OCI-LY7 (cell line): ENCODE results near the gene C9orf50. TPM values are rescaled to one million over a fixed set of nuclear protein-coding genes. Genes with fewer than 3 reads are reported as not detected.

Experiments used
- BruUV-seq: library from RNA; stranded (reverse); fragments of 400-500 nt; replicated peaks from 2 replicates; lab custom pipeline; 2021; lab: Mats Ljungman, UMichigan
- CTCF ChIA-PET: fragments of 300-600 bp; sonication (Branson Sonifier 250); formaldehyde crosslinking; loops from one replicate; lab custom pipeline; 2022; ENCODE audit warnings: antibody characterized with exemption; ENCODE audit not compliant: unreplicated experiment; lab: Charles Lee
- POLR2A ChIA-PET: fragments of 300-600 bp; sonication (Branson Sonifier 250); formaldehyde crosslinking; loops from one replicate; lab custom pipeline; 2022; ENCODE audit warnings: antibody characterized with exemption; lab: Charles Lee
- DNase-seq: peaks from one replicate; pipeline ENCODE4 v3.0.0-alpha.2; 2015; ENCODE audit warnings: low spot score
- H2AFZ ChIP-seq: fragments of 200-600 bp; sonication (generic), shearing (Covaris generic); 2 replicates; pipeline ENCODE4 v1.6.1; 2014; ENCODE audit warnings: mild to moderate bottlenecking, antibody characterized with exemption, low read length, moderate library complexity
- H3K27ac ChIP-seq: fragments of 200-600 bp; sonication (generic); 2 replicates; pipeline ENCODE4 v1.5.1; 2014; ENCODE audit warnings: mixed run types, low read depth, mild to moderate bottlenecking, moderate library complexity, low read length, inconsistent platforms; ENCODE audit not compliant: poor library complexity, severe bottlenecking
- H3K36me3 ChIP-seq: fragments of 200-600 bp; sonication (generic); 2 replicates; pipeline ENCODE4 v1.6.1; 2014; ENCODE audit warnings: mild to moderate bottlenecking, antibody characterized with exemption, low read length, moderate library complexity, mixed read lengths; ENCODE audit not compliant: insufficient read depth
- H3K4me1 ChIP-seq: fragments of 200-600 bp; sonication (generic); 2 replicates; pipeline ENCODE4 v1.5.1; 2014; ENCODE audit warnings: mild to moderate bottlenecking, low read length; ENCODE audit not compliant: insufficient read depth, poor library complexity, severe bottlenecking
- H3K4me2 ChIP-seq: fragments of 200-600 bp; sonication (generic); 2 replicates; pipeline ENCODE4 v1.6.1; 2014; ENCODE audit warnings: mild to moderate bottlenecking, low read length
- H3K4me3 ChIP-seq: fragments of 200-600 bp; sonication (generic); 2 replicates; pipeline ENCODE4 v1.5.1; 2014; ENCODE audit warnings: mild to moderate bottlenecking, low read depth, low read length; ENCODE audit not compliant: poor library complexity, severe bottlenecking
- H3K79me2 ChIP-seq: fragments of 200-600 bp; sonication (generic); 2 replicates; pipeline ENCODE4 v1.6.1; 2016; ENCODE audit warnings: low read depth, mild to moderate bottlenecking, low read length, moderate library complexity, mixed read lengths; ENCODE audit not compliant: insufficient read depth
- H3K9me2 ChIP-seq: fragments of 200-600 bp; sonication (generic); 2 replicates; pipeline ENCODE4 v1.6.1; 2016; ENCODE audit warnings: mild to moderate bottlenecking, low read length, mixed read lengths; ENCODE audit not compliant: insufficient read depth
- H3K9me3 ChIP-seq: fragments of 200-600 bp; sonication (generic); 2 replicates; pipeline ENCODE4 v1.6.1; 2014; ENCODE audit warnings: mild to moderate bottlenecking, mixed run types, low read length, mixed read lengths
- H4K20me1 ChIP-seq: fragments of 200-600 bp; sonication (generic); 2 replicates; pipeline ENCODE4 v1.6.1; 2014; ENCODE audit warnings: mild to moderate bottlenecking, antibody characterized with exemption, low read length, moderate library complexity, mixed read lengths; ENCODE audit not compliant: insufficient read depth
- CTCF ChIP-seq: fragments of 200-600 bp; sonication (generic); conservative IDR thresholded peaks from 2 replicates; pipeline ENCODE4 v1.5.1; 2014; ENCODE audit warnings: mild to moderate bottlenecking, antibody characterized with exemption, low read length, moderate library complexity, mixed read lengths
- EZH2phosphoT487 ChIP-seq: fragments of 200-600 bp; sonication (generic); IDR thresholded peaks from 2 replicates; pipeline ENCODE4 v1.6.1; 2018; ENCODE audit warnings: low read depth, borderline replicate concordance, mild to moderate bottlenecking, mixed run types, antibody characterized with exemption, low read length, moderate library complexity, mixed read lengths
- intact Hi-C: fragments of 100-400 bp; cut with micrococcal nuclease; formaldehyde crosslinking; loops from one replicate; pipeline ENCODE4 v1.10.0; 2022; ENCODE audit not compliant: unreplicated experiment
- total RNA-seq, 2 experiments: library from RNA; depleted of rRNA in 1 of 2; stranded (reverse); fragments of >200 nt in 1 of 2; shearing (Covaris generic) in 1 of 2; gene quantifications; 2 replicates each; pipeline ENCODE4 v1.2.3, GENCODE V29; 2014 to 2022

Gene C9orf50
- total RNA-seq, 2 experiments from 2014 or later: not detected

GRCh38 chr9:129640086-129640870 is 19.4 kb upstream of the C9orf50 start:
- ChIA-PET POLR2A (no interaction called here), CTCF (no interaction called here)
- no peaks in the 10 kb centered on the region for H4K20me1 ChIP-seq
- peaks cover 11% of the 10 kb centered on the region for H3K4me1 ChIP-seq
- H2AFZ ChIP-seq: no peak overlapping the region
- H3K9me2 ChIP-seq: no peaks in the 10 kb centered on the region
- no peak for DNase-seq
- H3K79me2 ChIP-seq: peaks cover 12% of the 10 kb centered on the region
- intact Hi-C loops: loop anchor here (5.0 kb wide), 1 partner anchor 97 kb away; no protein-coding TSS in a partner anchor
- no peaks in the 10 kb centered on the region for H3K9me3 ChIP-seq
- peaks cover 40% of the 10 kb centered on the region for H3K36me3 ChIP-seq
- no peak overlapping the region for H3K27ac ChIP-seq
- peak overlapping the region; percentile 97 for H3K4me3 ChIP-seq
- peak overlapping the region; percentile 81 for H3K4me2 ChIP-seq
- no TSS peak for BruUV-seq
- TF ChIP-seq CTCF (no peak), EZH2phosphoT487 (no peak)

- TF ChIP-seq EZH2phosphoT487 (no peak), CTCF (no peak)
- peaks cover 11% of the 10 kb centered on the region for H3K4me1 ChIP-seq
- H3K27ac ChIP-seq: no peak overlapping the region
- BruUV-seq: no TSS peak
- H3K4me2 ChIP-seq: no peak overlapping the region
- H3K4me3 ChIP-seq: no peak overlapping the region
- ChIA-PET POLR2A (no interaction called here), CTCF (no interaction called here)
- peaks cover 12% of the 10 kb centered on the region for H3K79me2 ChIP-seq
- H3K9me2 ChIP-seq: no peaks in the 10 kb centered on the region
- H3K9me3 ChIP-seq: no peaks in the 10 kb centered on the region
- intact Hi-C loops: loop anchor here (5.0 kb wide), 1 partner anchor 98 kb away; no protein-coding TSS in a partner anchor
- H3K36me3 ChIP-seq: peaks cover 45% of the 10 kb centered on the region
- DNase-seq: no peak
- no peaks in the 10 kb centered on the region; the same call in 1 of the 2 replicates for H4K20me1 ChIP-seq
- no peak overlapping the region for H2AFZ ChIP-seq
These were observed 18.8 kb upstream of the C9orf50 start for GRCh38 chr9:129639756-129640085.

GRCh38 chr9:129639034-129639630 is 18.2 kb upstream of the C9orf50 start:
- H2AFZ ChIP-seq: no peak overlapping the region
- CTCF ChIA-PET: no interaction called here
- no peak overlapping the region for H3K27ac ChIP-seq
- H3K4me2 ChIP-seq: no peak overlapping the region
- no TSS peak for BruUV-seq
- H3K9me3 ChIP-seq: no peaks in the 10 kb centered on the region
- peaks cover 11% of the 10 kb centered on the region for H3K4me1 ChIP-seq
- no peak for TF ChIP-seq EZH2phosphoT487
- no peak for TF ChIP-seq CTCF
- no peaks in the 10 kb centered on the region for H3K9me2 ChIP-seq
- POLR2A ChIA-PET: no interaction called here
- H3K4me3 ChIP-seq: no peak overlapping the region
- H3K79me2 ChIP-seq: peaks cover 12% of the 10 kb centered on the region
- intact Hi-C loops: no loop called here
- no peak for DNase-seq
- peaks cover 51% of the 10 kb centered on the region for H3K36me3 ChIP-seq
- H4K20me1 ChIP-seq: no peaks in the 10 kb centered on the region; the same call in 1 of the 2 replicates
